Adipose tissue (tissue), 3 donors: Measurements from ENCODE around the gene PHACTR2. TPM values are rescaled to one million over a fixed set of nuclear protein-coding genes. Genes with fewer than 3 reads are reported as not detected.

Experiments used
- H3K27ac ChIP-seq: one replicate; pipeline ENCODE4 v1.5.1; 2013; ENCODE audit warnings: low read depth, low read length
- WGBS, 3 donors: extraction: QIAGEN DNeasy Blood & Tissue Kit; methylation state at CpG; one replicate each; pipeline ENCODE4 v1.1.7; 2013; 5-methylcytosine and 5-hydroxymethylcytosine counted together
- polyA plus RNA-seq, 3 donors: library from polyadenylated mRNA; stranded (reverse); fragments of 200-250 nt; gene quantifications; one replicate each; pipeline ENCODE4 v1.2.3, GENCODE V29; 2013
- donor health status: healthy with polysubstance abuse.
- donor health status: Bipolar disorder and iron deficiency.
- donor health status: healthy.

The PHACTR2 gene
- polyA plus RNA-seq, 3 donors, result 1.6 to 11.6 (median 9.0) TPM

GRCh38 chr6:143695130-143695968, 17.6 kb downstream of the PHACTR2 start:
- H3K27ac ChIP-seq, result no peak overlapping the region
- WGBS, 3 donors, result 41 to 67% (median 48%) methylated on average over 7 of the region's 7 CpGs

DNA sequence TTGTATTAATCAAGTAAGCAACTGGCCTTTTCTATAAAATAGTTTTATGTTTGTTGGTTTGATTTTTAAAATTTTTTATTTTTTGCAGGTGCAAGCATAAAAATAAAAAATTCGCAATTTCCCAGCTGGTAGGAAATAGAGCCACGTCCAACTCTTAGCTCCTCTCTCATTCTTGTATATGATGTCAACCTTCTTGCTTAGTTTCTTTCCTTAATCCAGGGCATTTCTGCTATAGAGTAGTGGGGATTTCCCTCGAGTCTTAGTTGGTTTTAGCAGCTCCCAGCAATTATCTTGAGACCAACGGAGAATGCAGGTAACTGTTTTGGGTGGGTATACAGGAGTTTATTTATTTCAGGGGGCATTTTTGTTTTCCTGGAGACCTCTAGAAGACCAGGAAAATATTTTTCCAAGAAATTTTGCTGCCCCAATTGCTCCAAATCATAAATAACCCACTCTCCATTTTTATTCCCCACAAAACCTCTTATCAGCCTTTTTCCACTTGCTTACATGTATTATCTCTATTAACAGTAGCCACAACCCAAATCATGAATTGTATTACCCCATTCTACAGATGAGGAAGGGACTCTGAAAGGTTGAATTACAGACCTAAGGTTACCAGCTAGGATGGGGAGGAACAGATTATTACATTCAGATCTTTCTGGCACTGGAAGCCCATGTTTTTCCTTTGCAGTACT, 18.4 kb downstream of the PHACTR2 start:
- H3K27ac ChIP-seq, result no peak overlapping the region
- WGBS, 3 donors, result 44 to 77% (median 61%) methylated on average over 4 of the region's 4 CpGs

DNA sequence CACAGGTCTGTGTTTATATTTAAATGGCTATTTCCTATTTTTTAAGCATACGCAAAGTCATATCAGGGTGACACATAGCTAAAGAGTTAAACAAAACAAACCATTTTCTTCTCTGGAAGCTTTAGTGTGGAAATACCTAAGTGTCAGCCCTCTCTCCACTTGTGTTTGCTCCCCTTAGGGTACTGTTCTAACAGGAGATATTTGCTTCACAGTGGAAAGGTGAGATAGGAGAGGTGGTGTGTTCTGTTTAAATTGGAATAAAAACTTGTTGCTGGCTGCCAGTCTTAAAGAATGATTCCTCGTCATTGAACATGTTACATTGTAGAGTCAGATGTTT, 18.9 kb downstream of the PHACTR2 start:
- WGBS, 3 donors, result 33 to 66% (median 60%) methylated on average over 2 of the region's 2 CpGs

DNA sequence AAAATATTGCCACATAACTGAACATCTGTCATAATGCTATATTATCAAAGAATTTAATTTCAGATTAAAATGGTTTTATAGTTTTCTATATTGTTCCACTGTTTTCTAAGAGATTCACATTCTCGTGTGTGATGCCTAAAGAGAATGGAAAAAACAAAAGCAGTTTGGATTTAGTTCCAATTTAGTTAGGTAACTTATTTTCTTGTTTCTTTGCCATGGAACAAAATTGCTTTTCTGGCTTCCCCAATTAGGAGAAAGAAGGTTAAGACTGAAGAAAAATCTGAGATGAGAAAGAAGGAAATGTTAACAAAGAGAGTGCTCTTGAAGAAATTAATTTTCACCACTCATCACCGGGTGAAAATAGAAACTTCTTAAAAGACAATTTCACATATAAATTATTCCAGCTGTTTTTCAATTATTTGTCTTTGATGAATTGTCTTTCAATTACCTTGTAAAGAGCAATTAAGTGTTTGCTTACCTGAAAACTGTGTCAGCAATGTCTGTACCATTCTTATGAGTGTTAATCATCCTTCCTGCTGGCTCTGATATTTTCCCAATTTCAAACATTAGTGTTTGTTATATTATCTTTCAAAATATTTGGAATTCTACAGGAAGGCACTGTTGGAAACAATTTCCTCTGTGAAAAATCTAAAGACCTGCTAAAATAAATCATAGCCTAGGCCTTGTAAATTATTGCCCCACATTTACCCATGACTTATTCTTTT, 19.5 kb downstream of the PHACTR2 start:
- WGBS, 3 donors, result 29 to 47% (median 39%) methylated on average over 2 of the region's 2 CpGs
- H3K27ac ChIP-seq, result no peak overlapping the region

More for the DNA sequence above, 18.9 kb downstream of the PHACTR2 start:
- H3K27ac ChIP-seq, result no peak overlapping the region

DNA sequence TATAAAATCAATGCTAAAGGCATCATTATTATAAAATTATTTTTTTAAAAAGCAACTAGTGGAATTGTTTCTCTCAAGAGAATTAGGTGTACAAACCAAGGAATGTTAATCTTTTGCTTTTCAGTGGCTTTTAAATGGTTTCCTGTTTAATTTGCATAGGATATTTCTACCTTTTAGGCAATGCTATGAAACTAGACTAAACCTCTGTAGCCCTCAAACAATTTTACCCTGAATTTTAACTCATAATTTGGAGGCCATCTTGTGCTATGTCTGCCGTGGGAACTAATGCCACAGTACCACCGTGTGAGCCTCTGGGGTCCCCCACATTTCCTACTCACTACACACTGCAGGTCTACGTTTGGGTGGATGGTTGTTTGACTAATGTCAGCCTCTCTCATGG, 20.6 kb downstream of the PHACTR2 start:
- H3K27ac ChIP-seq, result no peak overlapping the region
- WGBS, 3 donors, result 92 to 95% (median 92%) methylated on average over 3 of the region's 3 CpGs

DNA sequence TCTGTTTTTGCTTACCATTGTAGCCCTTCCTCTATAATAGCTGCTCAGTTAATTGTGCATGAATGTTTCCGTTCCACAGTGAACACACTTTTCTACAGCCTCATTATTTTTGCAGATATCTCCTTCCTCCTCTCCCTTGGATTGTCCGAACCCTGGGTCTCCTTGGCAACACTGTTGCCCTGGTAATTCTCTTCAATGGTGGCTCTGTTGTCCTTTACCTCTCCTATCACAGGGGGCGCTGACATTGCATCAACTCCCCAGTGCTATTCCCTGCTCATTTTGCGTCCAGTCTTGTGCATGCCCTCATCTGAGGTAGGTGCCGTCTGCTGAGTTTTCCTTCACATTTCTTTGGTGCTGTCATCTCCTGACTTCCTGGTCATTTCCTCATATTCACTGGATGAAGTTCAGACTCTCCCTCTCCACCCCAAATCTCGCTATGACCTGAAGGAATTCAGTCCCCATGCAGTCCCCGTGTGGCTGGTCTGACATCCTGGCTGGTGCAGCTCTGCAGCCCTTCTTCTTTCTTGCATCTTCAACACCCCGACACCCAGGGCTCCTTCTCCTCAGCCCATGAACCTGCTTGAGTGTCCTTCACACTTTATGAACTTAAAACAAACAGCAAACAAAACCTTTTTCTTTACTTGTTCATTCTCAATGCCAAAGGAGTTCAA, 21.1 kb downstream of the PHACTR2 start:
- no peak overlapping the region for H3K27ac ChIP-seq
- WGBS, 3 donors, result 82 to 94% (median 89%) methylated on average over 8 of the region's 8 CpGs

GRCh38 chr6:143699430-143699825, 21.7 kb downstream of the PHACTR2 start:
- H3K27ac ChIP-seq, result no peak overlapping the region
- WGBS, 3 donors, result 77 to 87% (median 79%) methylated on average over 3 of the region's 3 CpGs

GRCh38 chr6:143700684-143701348, 23.1 kb downstream of the PHACTR2 start:
- no peak overlapping the region for H3K27ac ChIP-seq
- 37 to 55% (median 53%) methylated on average over 8 of the region's 8 CpGs for WGBS, 3 donors

DNA sequence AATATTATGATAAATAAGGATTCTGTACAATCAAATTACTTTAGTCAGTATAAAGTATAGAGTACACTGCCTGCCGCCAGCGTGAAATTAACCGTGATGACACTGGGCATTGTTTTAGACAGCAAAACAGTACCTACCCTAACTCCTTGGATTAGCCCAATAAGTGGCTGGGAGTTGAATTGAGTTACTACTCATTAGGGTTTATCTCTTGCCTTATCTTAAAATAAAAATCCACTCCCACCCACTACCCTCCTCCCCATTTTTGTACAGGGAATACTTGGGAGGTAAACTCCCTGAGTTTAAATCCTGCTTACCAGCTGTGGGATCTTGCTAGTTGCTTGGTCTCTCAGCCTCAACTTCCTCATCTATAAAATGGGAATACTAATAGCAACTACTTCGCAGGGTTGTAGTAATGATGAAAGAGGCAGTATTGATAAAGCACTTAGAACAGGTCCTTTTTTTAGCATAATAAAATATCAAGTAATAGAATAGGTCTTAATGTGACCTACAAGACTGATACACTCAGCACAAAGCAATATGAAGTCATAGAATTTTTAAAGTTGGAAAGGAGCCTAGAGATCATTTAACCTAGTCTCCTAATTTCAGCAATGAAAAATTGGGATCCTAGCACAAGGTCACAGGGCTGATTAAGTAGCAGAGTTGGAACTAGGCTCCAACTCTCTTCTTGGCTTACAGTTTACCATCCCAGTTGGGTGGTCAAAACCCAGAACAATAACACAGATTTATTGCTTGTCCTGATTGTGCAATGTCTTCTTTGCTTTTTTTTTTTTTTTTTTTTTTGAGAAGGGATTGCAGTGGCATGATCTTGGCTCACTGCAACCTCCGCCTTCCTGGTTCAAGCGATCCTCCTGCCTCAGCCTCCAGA, 23.8 kb downstream of the PHACTR2 start:
- no peak overlapping the region for H3K27ac ChIP-seq
- WGBS, 3 donors, result 63 to 84% (median 66%) methylated on average over 6 of the region's 6 CpGs

DNA sequence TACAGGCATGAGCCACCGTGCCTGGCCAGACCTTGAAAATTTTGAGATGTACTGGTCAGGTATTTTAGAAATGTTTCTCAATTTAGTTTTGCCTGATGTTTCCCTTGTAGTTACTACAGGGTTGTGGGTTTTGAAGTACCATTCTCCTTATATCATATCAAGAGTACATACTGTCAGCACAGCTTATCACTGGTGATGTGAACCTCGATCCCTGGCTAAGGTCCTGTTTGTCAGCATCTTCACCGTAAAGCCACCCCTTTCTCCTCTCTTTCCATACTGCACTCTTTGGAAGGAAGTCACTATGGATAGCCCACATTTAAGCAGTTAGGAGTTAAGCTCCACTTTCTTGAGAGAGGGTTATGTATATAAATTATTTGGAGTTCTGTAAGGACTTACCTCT, 27.8 kb downstream of the PHACTR2 start:
- WGBS, 3 donors, result 92 to 99% (median 96%) methylated on average over 3 of the region's 3 CpGs
- H3K27ac ChIP-seq, result no peak overlapping the region

DNA sequence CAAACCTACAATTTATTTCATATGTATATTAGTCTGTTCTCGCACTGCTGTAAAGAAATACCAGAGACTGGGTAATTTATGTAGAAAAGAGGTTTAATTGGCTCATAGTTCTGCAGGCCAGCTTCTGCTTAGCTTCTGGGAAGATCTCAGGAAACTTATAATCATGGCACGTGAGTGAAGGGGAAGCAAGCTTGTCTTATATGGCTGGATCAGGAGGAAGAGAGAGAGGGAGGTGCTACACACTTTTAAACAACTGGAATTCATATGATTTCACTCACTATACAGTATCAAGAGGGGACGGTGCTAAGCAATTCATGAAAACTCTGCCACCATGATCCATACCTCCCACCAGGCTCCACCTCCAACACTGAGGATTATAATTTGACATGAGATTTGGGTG, 29.9 kb downstream of the PHACTR2 start:
- WGBS, 3 donors, result 71 to 88% (median 82%) methylated on average over 3 of the region's 3 CpGs
- H3K27ac ChIP-seq, result no peak overlapping the region

GRCh38 chr6:143708889-143709288, 31.1 kb downstream of the PHACTR2 start:
- 90 to 100% (median 91%) methylated on average over 1 of the region's 1 CpG for WGBS, 3 donors
- H3K27ac ChIP-seq, result no peak overlapping the region

DNA sequence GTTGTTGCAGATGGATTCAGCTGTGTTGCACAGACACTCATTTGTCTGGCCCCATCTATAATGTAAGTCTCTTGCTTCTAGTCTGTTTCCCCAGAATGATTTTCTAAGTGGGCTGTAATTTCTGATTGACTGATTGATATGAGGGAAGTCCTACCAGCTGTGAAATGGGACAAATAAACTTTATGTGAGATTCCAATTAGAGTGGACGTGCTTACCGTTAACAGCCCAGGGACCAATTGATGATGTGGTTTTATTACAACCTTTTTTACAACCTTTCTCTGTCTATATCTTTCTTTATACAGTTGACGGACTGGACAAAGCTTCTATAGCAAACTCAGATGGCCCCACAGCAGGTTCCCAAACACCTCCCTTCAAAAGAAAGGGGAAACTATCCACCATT, 33.9 kb downstream of the PHACTR2 start:
- H3K27ac ChIP-seq, result no peak overlapping the region
- 94 to 99% (median 95%) methylated on average over 3 of the region's 3 CpGs for WGBS, 3 donors

DNA sequence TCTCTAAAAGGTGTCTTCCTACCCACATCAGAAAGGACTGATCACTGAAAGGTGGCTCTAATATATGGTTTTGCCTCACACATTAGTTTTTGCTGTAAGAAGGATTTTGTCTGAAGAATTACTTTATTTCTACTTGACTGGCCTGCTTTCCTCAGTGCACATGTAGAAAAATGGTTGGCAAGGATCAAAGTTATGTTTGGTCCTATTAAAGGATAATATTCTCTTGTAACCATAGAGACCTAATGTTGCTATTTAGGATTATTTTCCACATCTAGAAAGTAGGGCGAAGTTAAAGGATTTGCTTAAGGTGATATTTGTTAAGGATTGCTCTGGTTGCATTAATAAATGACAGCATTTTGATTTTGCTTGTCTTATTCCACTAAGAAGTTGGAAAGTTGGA, 40.7 kb downstream of the PHACTR2 start:
- H3K27ac ChIP-seq, result no peak overlapping the region
- 69 to 76% (median 72%) methylated on average over 1 of the region's 1 CpG for WGBS, 3 donors

DNA sequence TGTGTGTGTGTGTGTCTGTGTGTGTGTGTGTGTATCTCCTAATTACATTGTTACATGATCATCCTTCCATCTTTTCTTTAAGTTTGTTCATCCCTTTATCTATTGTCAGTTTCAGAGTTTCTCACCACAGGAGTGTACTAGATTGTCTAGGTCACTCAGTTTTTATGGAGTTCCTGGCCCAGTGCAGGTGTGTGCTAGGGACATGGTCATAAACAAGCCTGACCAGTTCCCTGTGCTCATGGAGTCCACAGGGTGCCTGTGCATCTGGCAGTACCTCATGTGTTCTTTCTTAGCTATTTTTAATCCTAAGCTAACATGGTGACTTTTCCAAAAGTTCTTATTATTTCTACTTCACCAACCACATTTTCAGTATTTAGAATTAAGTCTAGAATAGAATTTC, 43.9 kb downstream of the PHACTR2 start:
- H3K27ac ChIP-seq, result no peak overlapping the region

- 96 to 98% (median 97%) methylated on average over 4 to 5 of the region's 5 CpGs for WGBS, 3 donors
- no peak overlapping the region for H3K27ac ChIP-seq
These were observed 47.1 kb downstream of the PHACTR2 start for GRCh38 chr6:143724876-143725275.

- no peak overlapping the region for H3K27ac ChIP-seq
- 73 to 77% (median 76%) methylated on average over 2 of the region's 2 CpGs for WGBS, 3 donors
These were observed 48.4 kb downstream of the PHACTR2 start for GRCh38 chr6:143726015-143726647.
